Adrenal gland (tissue), 12 donors: ENCODE data around the gene SOCS3. TPM values are rescaled to one million over a fixed set of nuclear protein-coding genes. Genes with fewer than 3 reads are reported as not detected.

Experiments used
- DNase-seq, 7 donors: peaks; one replicate each; pipeline ENCODE4 v3.0.0-alpha.2; 2019 to 2020
- H3K27ac ChIP-seq, 5 donors: fragments of 200-600 bp; sonication (generic) in 4 of 5; 1 replicate in 3 of 5; 2 replicates in 2 of 5; pipeline versions ENCODE4 v1.5.1 to v1.8.0; 2016 to 2020; ENCODE audit warnings: mild to moderate bottlenecking in 1 of 5
- H3K27me3 ChIP-seq: fragments of 200-600 bp; 2 replicates; pipeline ENCODE4 v1.8.0; 2021
- H3K36me3 ChIP-seq, 2 donors: fragments of 200-600 bp; replicated peaks in 1 of 2; 1 replicate in 1 of 2; 2 replicates in 1 of 2; pipeline versions ENCODE4 v1.5.1 to v1.8.0; 2018 to 2022
- H3K4me1 ChIP-seq, 2 donors: fragments of 200-600 bp; replicated peaks in 1 of 2; 1 replicate in 1 of 2; 2 replicates in 1 of 2; pipeline versions ENCODE4 v1.5.1 to v1.8.0; 2018 to 2021
- H3K4me3 ChIP-seq, 4 donors: fragments of 200-600 bp; sonication (generic) in 3 of 4; one replicate each; pipeline ENCODE4 v1.5.1; 2016 to 2018
- H3K9me3 ChIP-seq, 3 donors: fragments of 200-600 bp; sonication (generic) in 1 of 3; replicated peaks in 1 of 3; 1 replicate in 2 of 3; 2 replicates in 1 of 3; pipeline versions ENCODE4 v1.5.1 to v1.8.0; 2016 to 2021
- POLR2A ChIP-seq, 2 donors: fragments of 450-650 bp; IDR thresholded peaks; one replicate each; pipeline ENCODE4 v1.6.1; 2017; ENCODE audit warnings: antibody characterized with exemption in 2 of 2, mild to moderate bottlenecking in 2 of 2, moderate library complexity in 1 of 2
- WGBS, 4 donors: extraction: QIAGEN DNeasy Blood & Tissue Kit in 2 of 4; methylation state at CpG; one replicate each; pipeline versions ENCODE4 v1.1.5 to v1.1.7; 2013 to 2017; 5-methylcytosine and 5-hydroxymethylcytosine counted together
- intact Hi-C, 2 donors: fragments of 100-400 bp; cut with DNase I; formaldehyde crosslinking; loops; one replicate each; pipeline versions ENCODE4 v1.14.1 to v1.15.0; 2022 to 2023
- polyA plus RNA-seq, 3 donors: library from polyadenylated mRNA; stranded (reverse); fragments of 200-250 nt in 2 of 3; fragments of 350-450 nt in 1 of 3; fragmentation: Illumina TruSeq in 1 of 3; extraction: RNeasy Lipid Tissue Mini Kit (QIAGEN cat#74804) in 1 of 3; gene quantifications; one replicate each; pipeline ENCODE4 v1.2.3, GENCODE V29; 2013 to 2014
- total RNA-seq, 9 donors: library from RNA; depleted of rRNA in 4 of 9; stranded (reverse); fragments of >200 nt in 4 of 9; fragments of 120-200 nt in 1 of 9; fragmentation: NEBNext Ultra II Directional in 1 of 9; extraction: Animal tissue kit (Norgen Biotek cat#: 25700) in 1 of 9; gene quantifications; one replicate each; pipeline versions ENCODE4 v1.1.0 to v1.2.4, GENCODE V29; 2013 to 2023
- TF ChIP-seq, protein P1 (sequence below), 6 experiments: fragments of 450-650 bp in 4 of 6; fragments of 200-600 bp in 2 of 6; sonication (generic) in 1 of 6; IDR thresholded peaks; 1 replicate in 5 of 6; 2 replicates in 1 of 6; pipeline versions ENCODE4 v1.5.1 to v1.8.0; 2016 to 2021; ENCODE audit warnings: antibody characterized with exemption in 6 of 6, mild to moderate bottlenecking in 2 of 6, moderate library complexity in 1 of 6
- donor health status: healthy with polysubstance abuse.
- donor health status: Bipolar disorder and iron deficiency.
- donor health status: DM: yes; HTN: yes; CAD: no.
- donor health status: DM: no; HTN: no; CAD: no.
- donor health status: DM: no; HTN: no; CAD: no.
- donor health status: DM: yes; HTN: yes; CAD: no.

The SOCS3 gene
- total and polyA plus RNA-seq, 12 donors = 2.4 to 114 (median 39.8) TPM

DNA sequence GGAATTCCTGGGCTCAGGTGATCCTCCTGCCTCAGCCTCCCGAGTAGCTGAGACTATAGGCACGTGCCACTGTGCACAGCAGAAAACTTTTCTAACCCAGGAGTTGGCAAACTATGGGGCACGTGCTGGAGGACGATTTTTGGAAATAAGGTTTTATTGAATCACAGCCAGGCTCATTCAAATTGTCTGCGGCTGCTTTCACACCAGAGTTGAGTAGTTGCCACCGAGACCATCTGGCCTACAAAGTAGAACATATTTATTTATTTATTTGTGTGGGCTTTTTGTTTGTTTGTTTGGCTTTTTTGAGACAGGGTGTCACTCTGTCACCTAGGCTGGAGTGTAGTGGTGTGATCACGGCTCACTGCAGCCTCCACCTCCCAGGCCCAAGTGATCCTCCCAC is 11.2 kb upstream of the SOCS3 start:
- H3K27me3 ChIP-seq = no peaks in the 10 kb centered on the region
- no peaks in the 10 kb centered on the region for H3K36me3 ChIP-seq
- TF ChIP-seq POLR2A (IDR thresholded peaks at IDR 0.05) = no peak
- TF ChIP-seq, protein P1, sequence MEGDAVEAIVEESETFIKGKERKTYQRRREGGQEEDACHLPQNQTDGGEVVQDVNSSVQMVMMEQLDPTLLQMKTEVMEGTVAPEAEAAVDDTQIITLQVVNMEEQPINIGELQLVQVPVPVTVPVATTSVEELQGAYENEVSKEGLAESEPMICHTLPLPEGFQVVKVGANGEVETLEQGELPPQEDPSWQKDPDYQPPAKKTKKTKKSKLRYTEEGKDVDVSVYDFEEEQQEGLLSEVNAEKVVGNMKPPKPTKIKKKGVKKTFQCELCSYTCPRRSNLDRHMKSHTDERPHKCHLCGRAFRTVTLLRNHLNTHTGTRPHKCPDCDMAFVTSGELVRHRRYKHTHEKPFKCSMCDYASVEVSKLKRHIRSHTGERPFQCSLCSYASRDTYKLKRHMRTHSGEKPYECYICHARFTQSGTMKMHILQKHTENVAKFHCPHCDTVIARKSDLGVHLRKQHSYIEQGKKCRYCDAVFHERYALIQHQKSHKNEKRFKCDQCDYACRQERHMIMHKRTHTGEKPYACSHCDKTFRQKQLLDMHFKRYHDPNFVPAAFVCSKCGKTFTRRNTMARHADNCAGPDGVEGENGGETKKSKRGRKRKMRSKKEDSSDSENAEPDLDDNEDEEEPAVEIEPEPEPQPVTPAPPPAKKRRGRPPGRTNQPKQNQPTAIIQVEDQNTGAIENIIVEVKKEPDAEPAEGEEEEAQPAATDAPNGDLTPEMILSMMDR (IDR thresholded peaks at IDR 0.05) = no peak
- DNase-seq = no peak
- 75 to 88% (median 82%) methylated on average over 7 of the region's 7 CpGs for WGBS, 4 donors
- H3K4me1 ChIP-seq = peaks cover 0 to 20% of the 10 kb centered on the region in 2 donors
- H3K27ac ChIP-seq = no peak overlapping the region
- intact Hi-C loops = no loop called here
- H3K9me3 ChIP-seq = no peaks in the 10 kb centered on the region
- no peak overlapping the region for H3K4me3 ChIP-seq

DNA sequence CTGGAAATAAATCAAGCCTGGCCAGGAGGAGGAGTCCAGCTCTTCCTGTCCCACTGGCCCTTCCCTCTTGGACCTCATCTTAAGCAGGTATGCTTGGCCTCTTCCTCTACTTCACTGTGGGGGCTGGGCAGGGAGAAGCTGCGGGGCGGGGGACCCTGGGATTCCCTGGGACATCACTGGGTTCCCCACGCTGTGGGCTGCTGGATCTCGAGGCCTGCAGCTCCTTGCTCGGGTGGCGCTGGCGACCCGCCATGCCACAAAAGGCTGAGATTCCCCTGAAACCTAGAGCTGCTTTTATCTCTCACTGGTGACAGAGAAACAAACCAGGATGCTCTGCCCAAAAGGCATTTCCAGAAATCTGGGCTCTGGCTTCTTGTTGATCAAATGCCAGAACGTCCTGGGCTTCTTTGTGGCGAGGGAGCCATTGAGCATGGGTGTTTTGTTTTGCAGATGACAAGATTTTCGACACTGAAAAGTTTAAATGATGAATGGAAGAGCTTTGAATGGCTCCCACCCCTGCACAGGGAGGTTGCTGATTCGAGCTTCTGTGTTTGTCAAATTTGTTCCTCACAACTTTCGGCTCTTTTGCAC is 10.0 kb upstream of the SOCS3 start:
- H3K4me1 ChIP-seq = peaks cover 0 to 9% of the 10 kb centered on the region in 2 donors
- intact Hi-C loops = no loop called here
- H3K27ac ChIP-seq = no peak overlapping the region
- 54 to 64% (median 56%) methylated on average over 6 to 13 of the region's 13 CpGs for WGBS, 4 donors
- DNase-seq = no peak
- no peaks in the 10 kb centered on the region for H3K36me3 ChIP-seq
- H3K9me3 ChIP-seq = no peaks in the 10 kb centered on the region
- no peak overlapping the region for H3K4me3 ChIP-seq
- no peak for TF ChIP-seq POLR2A (IDR thresholded peaks at IDR 0.05)
- TF ChIP-seq, protein P1 (IDR thresholded peaks at IDR 0.05) = no peak
- H3K27me3 ChIP-seq = no peaks in the 10 kb centered on the region

DNA sequence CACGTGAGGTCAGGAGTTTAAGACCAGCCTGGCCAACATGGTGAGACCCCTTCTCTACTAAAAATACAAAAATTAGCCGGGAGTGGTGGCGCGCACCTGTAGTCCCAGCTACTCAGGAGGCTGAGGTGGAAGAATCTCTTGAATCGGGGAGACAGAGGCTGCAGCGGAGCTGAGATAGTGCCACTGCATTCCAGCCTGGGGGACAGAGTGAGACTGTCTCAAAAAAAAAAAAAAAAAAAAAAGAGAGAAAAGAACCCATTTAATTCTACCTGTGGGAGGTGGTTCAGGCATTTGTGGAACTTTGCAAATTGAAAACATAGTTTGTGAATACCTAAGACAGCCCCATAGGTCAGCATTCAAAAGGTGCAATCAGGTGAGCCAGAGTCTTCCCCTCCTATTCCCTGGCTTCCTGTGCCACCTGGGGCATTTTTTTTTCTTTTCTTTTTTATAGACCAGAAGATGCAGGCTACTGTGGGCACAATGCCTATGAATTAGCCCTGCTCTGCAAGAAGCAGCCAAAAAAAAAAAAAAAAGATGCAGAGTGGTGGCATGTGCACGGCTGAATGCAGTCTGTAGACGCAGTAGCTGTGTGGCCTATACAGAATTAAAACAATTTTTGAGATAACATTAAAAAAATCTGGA is 9.1 kb upstream of the SOCS3 start:
- Histone ChIP-seq H3K9me3 (no peaks in the 10 kb centered on the region), H3K27ac (no peak overlapping the region), H3K27me3 (no peaks in the 10 kb centered on the region), H3K36me3 (no peaks in the 10 kb centered on the region), H3K4me3 (no peak overlapping the region), H3K4me1 (peaks cover 0 to 4% of the 10 kb centered on the region in 2 donors)
- DNase-seq = no peak
- intact Hi-C loops = no loop called here
- 90 to 95% (median 93%) methylated on average over 8 of the region's 8 CpGs for WGBS, 4 donors
- TF ChIP-seq, protein P1 (IDR thresholded peaks at IDR 0.05) = no peak
- no peak for TF ChIP-seq POLR2A (IDR thresholded peaks at IDR 0.05)

DNA sequence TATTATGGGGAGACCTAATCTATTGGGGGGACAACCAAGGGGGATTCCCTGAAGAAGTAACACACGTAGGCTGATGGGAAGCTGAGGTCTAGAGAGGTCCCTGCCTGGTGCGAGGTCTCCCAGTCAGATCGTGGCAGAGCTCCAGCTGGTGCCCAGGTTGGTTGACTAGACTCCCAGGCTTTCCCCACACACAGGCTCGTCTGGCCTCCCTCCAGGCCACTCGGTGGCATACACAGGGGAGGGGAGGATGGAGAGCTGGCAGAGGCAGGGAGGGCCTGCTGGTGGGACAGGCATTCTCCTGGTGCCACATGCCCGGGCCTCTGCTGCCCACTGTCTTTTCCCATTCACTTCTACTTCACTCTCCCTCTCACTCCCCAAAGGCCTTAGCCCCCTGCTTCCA is 8.5 kb upstream of the SOCS3 start:
- WGBS, 4 donors = 67 to 80% (median 75%) methylated on average over 3 to 6 of the region's 6 CpGs
- H3K9me3 ChIP-seq = no peaks in the 10 kb centered on the region
- no peak for DNase-seq
- H3K4me3 ChIP-seq = no peak overlapping the region
- intact Hi-C loops = no loop called here
- TF ChIP-seq, protein P1 (IDR thresholded peaks at IDR 0.05) = no peak
- TF ChIP-seq POLR2A (IDR thresholded peaks at IDR 0.05) = no peak
- H3K27ac ChIP-seq = no peak overlapping the region
- peaks cover 0 to 4% of the 10 kb centered on the region in 2 donors for H3K4me1 ChIP-seq
- H3K27me3 ChIP-seq = no peaks in the 10 kb centered on the region
- H3K36me3 ChIP-seq = no peaks in the 10 kb centered on the region
